WERI-Rb-1 (cell line): Measurements from ENCODE around the gene OAF.

Source experiments
- DNase-seq: peaks from one replicate; pipeline ENCODE4 v3.0.0-alpha.2; 2020
- H3K27ac ChIP-seq: fragments of 250-450 bp; sonication (Bioruptor Pico); 2 replicates; pipeline ENCODE4 v1.5.1; 2020; ENCODE audit warnings: mild to moderate bottlenecking, moderate library complexity
- H3K27me3 ChIP-seq: fragments of 250-450 bp; sonication (Bioruptor Pico); 2 replicates; pipeline ENCODE4 v1.5.1; 2021; ENCODE audit warnings: mild to moderate bottlenecking, low read depth, moderate library complexity; ENCODE audit not compliant: insufficient read depth, severe bottlenecking
- H3K36me3 ChIP-seq: fragments of 250-450 bp; sonication (Bioruptor Pico); 2 replicates; pipeline ENCODE4 v1.5.1; 2020; ENCODE audit warnings: mild to moderate bottlenecking, moderate library complexity
- H3K4me3 ChIP-seq: 2 replicates; pipeline ENCODE4 v1.5.1; 2011; ENCODE audit warnings: low read depth, mild to moderate bottlenecking, control low read depth, low read length
- H3K9me3 ChIP-seq: fragments of 250-450 bp; sonication (Bioruptor Pico); 2 replicates; pipeline ENCODE4 v1.5.1; 2021; ENCODE audit warnings: mild to moderate bottlenecking, moderate library complexity; ENCODE audit not compliant: severe bottlenecking
- TF ChIP-seq, protein P1 (sequence below): IDR thresholded peaks from 2 replicates; pipeline ENCODE4 v1.5.1; 2011; ENCODE audit warnings: low read depth, mild to moderate bottlenecking, control low read depth, inconsistent platforms, low read length

Gene OAF

DNA sequence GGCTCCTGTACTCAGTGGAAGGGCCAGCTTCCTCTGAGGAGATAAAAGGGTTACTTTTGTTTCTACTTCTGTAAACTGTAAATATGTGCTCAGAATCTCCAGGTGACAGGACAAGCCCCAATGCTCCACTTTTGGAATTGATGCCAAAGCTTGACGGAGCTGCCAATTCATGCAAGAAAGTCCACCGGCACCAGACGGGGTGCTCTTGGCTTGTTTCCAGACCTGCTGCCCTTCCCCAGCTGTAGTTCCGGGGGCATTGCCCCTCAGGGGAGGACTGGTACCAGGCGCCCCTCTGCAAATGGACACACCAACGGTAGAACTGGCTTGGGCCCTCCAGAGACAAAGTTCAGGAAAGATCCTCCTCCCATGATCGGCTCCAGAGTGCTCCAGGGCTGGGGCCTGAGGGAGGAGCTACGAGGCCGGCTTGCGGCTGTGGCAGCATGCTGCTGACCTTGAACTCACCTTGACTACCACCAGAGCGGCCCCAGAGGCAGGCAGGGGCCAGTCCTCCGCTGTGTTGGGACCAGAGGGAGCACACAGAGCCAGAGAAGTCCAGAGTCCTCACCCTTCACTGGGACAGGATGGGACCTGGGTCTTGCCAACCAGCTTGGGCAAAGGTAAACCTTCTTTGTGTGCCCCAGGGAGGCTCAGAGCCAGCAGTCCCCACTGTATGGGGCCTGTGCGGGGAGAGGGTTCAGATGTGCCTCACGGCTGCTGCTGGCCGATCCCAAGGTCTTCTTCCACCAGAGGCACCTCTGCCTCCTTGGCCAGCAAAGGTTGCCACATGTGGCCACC lies 17.8 kb upstream of the OAF start:
- Histone ChIP-seq H3K36me3 (no peaks in the 10 kb centered on the region), H3K27ac (no peak overlapping the region), H3K4me3 (no peak overlapping the region), H3K27me3 (no peaks in the 10 kb centered on the region), H3K9me3 (no peaks in the 10 kb centered on the region)
- TF ChIP-seq, protein P1, sequence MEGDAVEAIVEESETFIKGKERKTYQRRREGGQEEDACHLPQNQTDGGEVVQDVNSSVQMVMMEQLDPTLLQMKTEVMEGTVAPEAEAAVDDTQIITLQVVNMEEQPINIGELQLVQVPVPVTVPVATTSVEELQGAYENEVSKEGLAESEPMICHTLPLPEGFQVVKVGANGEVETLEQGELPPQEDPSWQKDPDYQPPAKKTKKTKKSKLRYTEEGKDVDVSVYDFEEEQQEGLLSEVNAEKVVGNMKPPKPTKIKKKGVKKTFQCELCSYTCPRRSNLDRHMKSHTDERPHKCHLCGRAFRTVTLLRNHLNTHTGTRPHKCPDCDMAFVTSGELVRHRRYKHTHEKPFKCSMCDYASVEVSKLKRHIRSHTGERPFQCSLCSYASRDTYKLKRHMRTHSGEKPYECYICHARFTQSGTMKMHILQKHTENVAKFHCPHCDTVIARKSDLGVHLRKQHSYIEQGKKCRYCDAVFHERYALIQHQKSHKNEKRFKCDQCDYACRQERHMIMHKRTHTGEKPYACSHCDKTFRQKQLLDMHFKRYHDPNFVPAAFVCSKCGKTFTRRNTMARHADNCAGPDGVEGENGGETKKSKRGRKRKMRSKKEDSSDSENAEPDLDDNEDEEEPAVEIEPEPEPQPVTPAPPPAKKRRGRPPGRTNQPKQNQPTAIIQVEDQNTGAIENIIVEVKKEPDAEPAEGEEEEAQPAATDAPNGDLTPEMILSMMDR = no peak
- DNase-seq = no peak

GRCh38 chr11:120194166-120194565 lies 16.7 kb upstream of the OAF start:
- Histone ChIP-seq H3K36me3 (no peaks in the 10 kb centered on the region), H3K4me3 (no peak overlapping the region), H3K27ac (no peak overlapping the region), H3K9me3 (no peaks in the 10 kb centered on the region), H3K27me3 (no peaks in the 10 kb centered on the region)
- no peak for DNase-seq
- TF ChIP-seq, protein P1 = no peak

DNA sequence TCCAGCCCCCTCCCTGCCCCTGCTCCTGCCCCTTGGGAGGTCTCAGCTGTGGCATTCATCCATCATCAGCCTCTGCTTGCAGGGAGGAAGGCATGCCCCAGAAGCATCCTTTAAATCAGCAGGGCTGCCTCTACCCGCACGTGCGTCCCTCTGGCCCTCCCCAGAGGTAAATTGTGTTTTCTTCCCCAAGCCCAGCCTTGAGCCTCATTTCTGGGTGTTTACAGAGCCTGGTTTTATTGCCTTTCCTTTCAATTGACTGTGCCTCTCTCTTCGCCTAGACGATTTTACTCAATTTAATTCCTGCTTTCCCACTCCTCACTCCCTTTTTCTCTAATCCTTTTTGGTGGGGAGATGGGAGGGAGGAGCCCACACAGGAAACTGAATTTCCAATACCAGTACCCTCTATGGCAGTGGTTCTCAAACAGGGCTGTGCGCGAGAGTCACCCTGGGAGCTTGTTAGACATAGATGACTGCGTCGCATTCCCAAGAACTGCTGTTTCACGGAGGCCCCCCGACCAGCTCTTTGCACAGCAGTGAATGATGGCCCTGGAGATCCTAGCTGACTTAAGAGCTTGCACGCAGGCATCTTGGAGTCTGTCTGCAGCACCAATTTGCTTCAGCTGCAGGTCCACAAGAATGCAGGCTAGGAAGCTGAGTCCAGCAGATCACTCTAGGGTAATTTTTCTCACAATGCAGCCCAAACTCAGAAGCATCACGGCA lies 15.1 kb upstream of the OAF start:
- Histone ChIP-seq H3K27me3 (no peaks in the 10 kb centered on the region), H3K27ac (no peak overlapping the region), H3K4me3 (no peak overlapping the region), H3K36me3 (no peaks in the 10 kb centered on the region), H3K9me3 (no peaks in the 10 kb centered on the region)
- DNase-seq = no peak
- TF ChIP-seq, protein P1 = no peak

- no peak for DNase-seq
- Histone ChIP-seq H3K36me3 (no peaks in the 10 kb centered on the region), H3K9me3 (no peaks in the 10 kb centered on the region), H3K27ac (no peak overlapping the region), H3K27me3 (no peaks in the 10 kb centered on the region), H3K4me3 (no peak overlapping the region)
- TF ChIP-seq, protein P1 = no peak
These were observed 14.0 kb upstream of the OAF start for GRCh38 chr11:120196826-120197225.

GRCh38 chr11:120197251-120197891 lies 13.5 kb upstream of the OAF start:
- TF ChIP-seq, protein P1 = no peak
- no peaks in the 10 kb centered on the region for H3K9me3 ChIP-seq
- H3K27ac ChIP-seq = no peak overlapping the region
- H3K4me3 ChIP-seq = no peak overlapping the region
- H3K27me3 ChIP-seq = no peaks in the 10 kb centered on the region
- DNase-seq = no peak
- no peaks in the 10 kb centered on the region for H3K36me3 ChIP-seq
